OCI-LY3 (cell line): ENCODE measurements around the gene ARL17B.
"Not testable (repeated sequence)": the region's sequence is repeated elsewhere in the genome, so short reads cannot be mapped to it uniquely, and the experiment has no call there.

ENCODE experiments used
- H2AFZ ChIP-seq: fragments of 200-600, 300-600 bp; shearing (Covaris generic); 2 replicates; pipeline ENCODE4 v1.6.0; 2014; ENCODE audit warnings: antibody characterized with exemption, low read depth, low read length
- H3K27ac ChIP-seq: fragments of 200-600, 300-600 bp; sonication (generic); 2 replicates; pipeline ENCODE4 v1.5.1; 2014; ENCODE audit warnings: mild to moderate bottlenecking, low read length, moderate library complexity, mixed read lengths
- H3K27me3 ChIP-seq: fragments of 200-600, 300-600 bp; sonication (generic); 2 replicates; pipeline ENCODE4 v1.6.1; 2014; ENCODE audit warnings: low read depth, low read length, mixed read lengths
- H3K36me3 ChIP-seq: fragments of 200-600, 300-600 bp; sonication (generic); replicated peaks from 2 replicates; pipeline ENCODE3; 2014; ENCODE audit warnings: low read depth, low read length, mixed read lengths
- H3K4me1 ChIP-seq: fragments of 300-600, 200-600 bp; sonication (generic); 2 replicates; pipeline ENCODE4 v1.6.1; 2014; ENCODE audit warnings: low read length, mixed read lengths
- H3K4me2 ChIP-seq: fragments of 200-600, 300-600 bp; sonication (generic); 2 replicates; pipeline ENCODE4 v1.6.1; 2014; ENCODE audit warnings: low read length, mixed read lengths
- H3K4me3 ChIP-seq: fragments of 300-600, 200-600 bp; sonication (generic); 2 replicates; pipeline ENCODE4 v1.5.1; 2014; ENCODE audit warnings: antibody characterized with exemption, mild to moderate bottlenecking, low read length, moderate library complexity
- H3K79me2 ChIP-seq: fragments of 300-600, 200-600 bp; shearing (Covaris generic); 2 replicates; pipeline ENCODE4 v1.6.1; 2014; ENCODE audit warnings: mild to moderate bottlenecking, low read length, mixed read lengths
- H3K9ac ChIP-seq: fragments of 300-600, 200-600 bp; shearing (Covaris generic); 2 replicates; pipeline ENCODE4 v1.6.0; 2014; ENCODE audit warnings: mild to moderate bottlenecking, low read length, moderate library complexity
- H3K9me3 ChIP-seq: fragments of 200-600, 300-600 bp; shearing (Covaris generic); 2 replicates; pipeline ENCODE4 v1.6.1; 2014; ENCODE audit warnings: low read length, mixed read lengths; ENCODE audit not compliant: insufficient read depth
- H4K20me1 ChIP-seq: fragments of 200-600, 300-600 bp; sonication (generic); 2 replicates; pipeline ENCODE4 v1.6.1; 2016; ENCODE audit warnings: low read length, mixed read lengths; ENCODE audit not compliant: insufficient read depth
- EZH2phosphoT487 ChIP-seq: fragments of 200-600 bp; shearing (Covaris generic); IDR thresholded peaks from 2 replicates; pipeline ENCODE4 v1.6.1; 2018; ENCODE audit warnings: antibody characterized with exemption, mixed run types, low read depth
- TF ChIP-seq, protein P1 (sequence below): fragments of 200-600, 300-600 bp; sonication (generic); IDR thresholded peaks from 2 replicates; pipeline ENCODE4 v1.5.1; 2014; ENCODE audit warnings: antibody characterized with exemption, low read length, low read depth

Gene ARL17B

DNA sequence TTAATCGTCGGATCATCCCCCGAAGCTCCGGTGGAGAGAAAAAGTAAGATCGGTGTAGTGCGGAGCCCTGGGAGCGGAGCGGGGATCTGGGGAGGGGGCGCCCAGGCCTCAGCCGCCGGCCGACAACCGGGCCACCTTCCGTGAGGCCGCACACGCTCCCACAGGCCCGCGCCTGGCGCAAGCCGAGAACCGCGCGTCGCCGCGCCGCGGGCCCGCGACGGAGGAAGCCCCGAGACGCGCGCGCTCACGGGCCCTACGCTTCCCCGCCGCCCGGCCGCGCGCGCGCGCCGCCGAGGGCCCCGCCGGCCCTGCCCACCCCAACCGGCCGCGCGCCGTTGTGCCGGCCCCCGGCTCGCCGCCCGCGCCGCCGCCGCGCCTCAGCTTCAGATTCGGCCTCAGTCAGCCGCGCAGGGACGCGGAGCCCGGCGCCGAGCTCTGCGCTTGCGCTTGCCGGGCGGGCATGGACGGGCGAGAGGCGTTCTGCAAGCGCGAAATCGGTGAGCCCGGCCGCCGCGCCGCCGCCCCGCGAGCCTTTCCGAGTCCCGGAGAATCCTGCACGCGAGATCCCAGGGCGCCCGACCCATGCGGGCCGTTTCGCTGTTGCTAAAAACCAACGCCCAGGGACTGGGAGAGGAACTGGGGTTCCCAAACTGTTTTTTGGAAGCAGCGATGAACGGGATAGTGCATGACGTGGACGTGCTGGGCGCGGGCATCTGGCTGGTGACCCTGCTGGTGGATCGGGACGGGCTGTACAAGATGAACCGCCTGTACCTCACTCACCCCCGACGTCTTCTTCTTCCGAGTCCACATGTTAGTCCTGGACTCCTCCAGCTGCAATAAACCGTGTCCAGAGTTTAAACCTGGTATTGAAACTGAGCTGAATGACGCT, 94.7 kb downstream of the ARL17B start:
- H3K4me3 ChIP-seq, result peak overlapping the region; percentile 97
- TF ChIP-seq EZH2phosphoT487, result no peak
- TF ChIP-seq, protein P1, sequence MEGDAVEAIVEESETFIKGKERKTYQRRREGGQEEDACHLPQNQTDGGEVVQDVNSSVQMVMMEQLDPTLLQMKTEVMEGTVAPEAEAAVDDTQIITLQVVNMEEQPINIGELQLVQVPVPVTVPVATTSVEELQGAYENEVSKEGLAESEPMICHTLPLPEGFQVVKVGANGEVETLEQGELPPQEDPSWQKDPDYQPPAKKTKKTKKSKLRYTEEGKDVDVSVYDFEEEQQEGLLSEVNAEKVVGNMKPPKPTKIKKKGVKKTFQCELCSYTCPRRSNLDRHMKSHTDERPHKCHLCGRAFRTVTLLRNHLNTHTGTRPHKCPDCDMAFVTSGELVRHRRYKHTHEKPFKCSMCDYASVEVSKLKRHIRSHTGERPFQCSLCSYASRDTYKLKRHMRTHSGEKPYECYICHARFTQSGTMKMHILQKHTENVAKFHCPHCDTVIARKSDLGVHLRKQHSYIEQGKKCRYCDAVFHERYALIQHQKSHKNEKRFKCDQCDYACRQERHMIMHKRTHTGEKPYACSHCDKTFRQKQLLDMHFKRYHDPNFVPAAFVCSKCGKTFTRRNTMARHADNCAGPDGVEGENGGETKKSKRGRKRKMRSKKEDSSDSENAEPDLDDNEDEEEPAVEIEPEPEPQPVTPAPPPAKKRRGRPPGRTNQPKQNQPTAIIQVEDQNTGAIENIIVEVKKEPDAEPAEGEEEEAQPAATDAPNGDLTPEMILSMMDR, result no peak
- no peaks in the 10 kb centered on the region for H3K9me3 ChIP-seq
- no peaks in the 10 kb centered on the region for H3K27me3 ChIP-seq
- no peaks in the 10 kb centered on the region for H3K36me3 ChIP-seq
- H3K4me2 ChIP-seq, result peak overlapping the region; percentile 99
- peak overlapping the region; percentile 94 for H3K9ac ChIP-seq
- H4K20me1 ChIP-seq, result no peaks in the 10 kb centered on the region
- peak overlapping the region; percentile 59 for H3K27ac ChIP-seq
- peak overlapping the region; percentile 99 for H2AFZ ChIP-seq
- H3K79me2 ChIP-seq, result no peaks in the 10 kb centered on the region
- H3K4me1 ChIP-seq, result peaks cover 12% of the 10 kb centered on the region

DNA sequence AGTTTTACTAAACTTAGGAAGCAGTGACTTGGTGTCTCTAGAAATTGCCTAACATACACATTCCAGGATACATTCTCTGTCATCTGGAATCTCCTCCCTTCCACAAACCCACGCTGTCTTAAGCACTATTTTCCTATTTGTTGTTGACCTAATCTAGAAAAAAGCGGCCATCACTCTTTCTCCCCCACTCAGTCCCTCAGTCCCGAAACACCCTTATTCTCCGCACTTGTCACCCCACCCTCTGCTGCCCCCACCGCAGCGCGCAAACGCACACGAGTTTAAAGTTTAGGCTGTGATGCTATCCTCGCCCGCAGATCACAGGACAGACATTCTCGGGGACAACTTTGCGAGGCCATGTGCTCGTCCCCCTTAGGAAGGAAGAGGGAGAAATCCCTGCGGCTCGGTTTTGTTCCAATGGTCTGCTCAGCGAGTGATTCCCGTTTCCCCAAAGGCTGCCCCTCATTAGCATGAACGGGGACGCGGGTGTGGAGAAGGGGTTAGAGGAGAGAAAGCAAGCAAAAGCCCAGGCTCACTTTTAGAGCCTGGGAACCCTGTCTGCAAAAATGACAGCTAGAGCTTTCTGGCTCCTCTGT, 95.4 kb downstream of the ARL17B start:
- Histone ChIP-seq H2AFZ (peak overlapping the region; percentile 96), H3K9ac (peak overlapping the region; percentile 92), H3K27ac (0 out of 2 replicates have a peak overlapping the region, but pooled peaks have one; percentile 37), H3K4me3 (peak overlapping the region; percentile 97), H3K4me1 (peaks cover 12% of the 10 kb centered on the region), H3K4me2 (peak overlapping the region; percentile 99)
- not testable (repeated sequence) for H3K9me3 ChIP-seq, H3K79me2 ChIP-seq, H4K20me1 ChIP-seq, H3K27me3 ChIP-seq, H3K36me3 ChIP-seq

DNA sequence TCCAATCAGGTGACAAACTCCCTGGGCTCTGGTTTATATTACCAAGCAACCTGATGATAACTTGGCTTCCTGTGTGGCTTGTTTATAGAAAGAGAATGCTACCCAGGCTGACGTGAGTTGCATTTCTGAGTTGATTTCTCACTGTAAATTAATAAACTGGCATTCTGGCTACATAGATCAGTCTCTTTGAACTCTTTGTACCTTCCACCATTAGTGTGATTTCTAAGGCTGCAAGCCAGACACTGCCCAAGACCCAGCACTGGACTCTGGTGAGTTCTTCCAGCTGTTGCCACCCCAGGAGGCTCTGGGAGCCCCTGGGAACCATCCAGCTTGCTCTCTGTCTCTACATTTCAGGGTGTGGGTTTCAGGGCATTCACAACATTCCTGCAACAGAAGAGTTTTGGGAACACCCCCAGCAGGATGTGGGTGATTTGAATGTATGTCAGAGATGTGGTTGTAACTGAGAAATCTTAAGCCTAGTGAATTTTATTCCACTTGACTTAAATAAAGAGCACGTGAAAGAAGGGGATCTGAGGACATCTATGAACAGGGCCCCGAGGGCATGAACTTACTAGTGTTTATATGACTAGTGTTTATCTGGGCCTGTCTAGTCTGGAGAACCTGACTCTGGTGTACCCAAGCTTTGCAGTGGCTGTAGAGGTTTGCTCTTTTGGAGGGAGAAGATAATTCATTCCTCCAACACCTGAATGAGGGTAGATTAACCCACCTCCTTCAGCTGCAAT, 96.9 kb downstream of the ARL17B start:
- Histone ChIP-seq H3K4me3 (no peak overlapping the region), H3K9me3 (no peaks in the 10 kb centered on the region), H3K27me3 (no peaks in the 10 kb centered on the region), H3K4me2 (no peak overlapping the region), H3K36me3 (no peaks in the 10 kb centered on the region), H3K79me2 (no peaks in the 10 kb centered on the region), H3K4me1 (peaks cover 12% of the 10 kb centered on the region), H4K20me1 (no peaks in the 10 kb centered on the region), H3K9ac (no peak overlapping the region), H3K27ac (no peak overlapping the region), H2AFZ (no peak overlapping the region)
- TF ChIP-seq EZH2phosphoT487, result no peak
- TF ChIP-seq, protein P1, result no peak

DNA sequence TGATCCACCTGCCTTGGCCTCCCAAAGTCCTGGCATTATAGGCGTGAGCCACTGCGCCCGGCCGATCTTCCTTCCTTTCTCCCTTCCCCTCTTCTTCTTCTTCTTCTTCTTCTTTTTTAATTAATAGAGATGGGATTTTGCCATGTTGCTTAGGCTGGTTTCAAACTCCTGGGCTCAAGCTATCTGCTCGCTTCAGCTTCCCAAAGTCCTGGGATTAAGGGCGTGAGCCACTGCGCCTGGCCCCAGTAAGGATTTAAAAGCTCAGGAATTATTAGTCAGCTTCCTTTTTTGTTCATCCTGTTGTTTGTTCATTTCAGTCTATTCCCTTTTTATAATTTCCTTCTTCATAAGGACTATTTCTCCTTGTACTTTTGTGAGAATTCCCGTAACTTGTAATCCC, 99.3 kb downstream of the ARL17B start:
- Histone ChIP-seq H3K9me3 (no peaks in the 10 kb centered on the region), H3K27ac (no peak overlapping the region), H3K4me1 (peaks cover 4% of the 10 kb centered on the region; the same call in 1 of the 2 replicates), H3K4me3 (no peak overlapping the region), H3K79me2 (no peaks in the 10 kb centered on the region), H3K4me2 (no peak overlapping the region), H3K27me3 (no peaks in the 10 kb centered on the region), H3K9ac (no peak overlapping the region), H3K36me3 (no peaks in the 10 kb centered on the region), H4K20me1 (no peaks in the 10 kb centered on the region), H2AFZ (no peak overlapping the region)
- TF ChIP-seq, protein P1, result no peak
- TF ChIP-seq EZH2phosphoT487, result no peak

DNA sequence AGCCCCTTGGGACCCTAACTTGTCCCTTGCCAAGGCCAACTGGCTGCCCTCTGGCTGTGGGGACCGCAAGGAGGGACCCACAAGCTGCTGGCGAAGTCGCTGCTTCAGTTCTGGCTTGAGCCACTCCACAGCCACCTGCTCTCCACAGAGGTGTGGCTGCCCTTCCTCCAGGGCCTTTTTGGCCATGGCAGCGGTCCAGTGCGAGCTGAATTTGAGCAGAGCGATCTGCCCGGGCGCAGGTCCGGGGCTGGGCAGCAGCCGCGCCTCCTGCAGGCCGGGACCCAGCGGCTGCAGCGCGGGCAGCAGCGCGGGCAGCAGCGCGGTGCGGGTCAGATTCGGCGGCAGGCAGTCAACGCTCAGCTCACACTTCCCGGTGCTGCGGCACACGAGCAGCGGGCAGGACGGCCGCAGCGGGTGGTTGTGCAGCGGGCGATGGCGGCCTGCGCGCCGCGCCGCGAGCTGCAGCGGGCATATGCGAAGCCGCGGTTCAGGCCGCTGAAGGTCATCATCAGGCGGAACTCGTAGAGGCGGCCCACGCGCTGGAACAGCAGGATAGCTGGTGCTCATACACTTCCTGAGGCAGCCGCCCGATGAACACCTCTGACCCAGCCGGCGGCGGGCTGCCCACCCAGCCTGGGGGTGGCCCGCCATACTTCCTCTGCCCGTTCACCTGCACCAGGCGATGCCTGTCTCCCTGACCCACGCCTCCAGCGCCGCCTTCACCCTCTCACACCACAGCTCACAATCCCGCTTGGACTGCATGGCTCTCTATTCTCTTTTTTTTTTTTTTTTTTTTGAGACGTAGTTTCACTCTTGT, 101.5 kb downstream of the ARL17B start:
- not testable (repeated sequence) for H4K20me1 ChIP-seq, H3K27me3 ChIP-seq, H3K36me3 ChIP-seq, H3K27ac ChIP-seq, H3K79me2 ChIP-seq, H3K4me1 ChIP-seq, H3K9me3 ChIP-seq
- Histone ChIP-seq H3K4me2 (peak overlapping the region; percentile 63), H3K9ac (peak overlapping the region; percentile 28; the same call in 1 of the 2 replicates), H3K4me3 (peak overlapping the region; percentile 72), H2AFZ (0 out of 2 replicates have a peak overlapping the region, but pooled peaks have one; percentile 31)

DNA sequence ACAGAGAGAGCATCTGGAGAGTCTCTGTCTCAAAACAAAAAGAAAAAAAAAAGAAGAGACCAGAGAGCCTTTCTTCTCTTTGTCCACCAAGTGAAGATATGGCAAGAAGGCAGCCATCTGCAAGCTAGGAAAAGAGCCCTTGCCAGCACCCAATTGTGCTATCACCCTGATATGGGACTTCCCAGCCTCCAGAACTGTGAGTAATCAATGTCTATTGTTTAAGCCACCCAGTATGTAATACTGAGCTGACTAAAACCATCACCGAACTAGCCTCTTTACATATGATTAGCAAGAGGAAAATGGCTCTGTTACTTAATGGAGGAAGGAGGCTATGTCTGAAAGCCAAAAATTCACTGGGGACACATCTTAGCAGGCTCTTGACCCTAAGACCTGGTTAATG, 105.2 kb downstream of the ARL17B start:
- not testable (repeated sequence) for H4K20me1 ChIP-seq, H2AFZ ChIP-seq, H3K4me1 ChIP-seq, H3K9ac ChIP-seq, H3K4me2 ChIP-seq, H3K27ac ChIP-seq, H3K9me3 ChIP-seq, H3K27me3 ChIP-seq, H3K79me2 ChIP-seq, H3K36me3 ChIP-seq, H3K4me3 ChIP-seq
